Astrocyte (in vitro differentiated cells and primary cell): ENCODE results near the gene ZNF784. TPM values are rescaled to one million over a fixed set of nuclear protein-coding genes. Genes with fewer than 3 reads are reported as not detected.

Source experiments
- DNase-seq: peaks from one replicate; pipeline ENCODE4 v3.0.0-alpha.2; 2010; ENCODE audit warnings: low read depth
- FAIRE-seq: peaks from 2 replicates; lab custom pipeline; 2011; peaks lifted over from hg19 to GRCh38; lab: Jason Lieb, UNC
- H2AFZ ChIP-seq: 2 replicates; pipeline ENCODE4 v1.6.0; 2012; ENCODE audit warnings: low read depth, low read length, inconsistent platforms
- H3K27ac ChIP-seq: 2 replicates; pipeline ENCODE4 v1.5.1; 2011; ENCODE audit warnings: low read depth, low read length, inconsistent platforms
- H3K27me3 ChIP-seq: 2 replicates; pipeline ENCODE4 v1.6.0; 2011; ENCODE audit warnings: low read length, inconsistent platforms; ENCODE audit not compliant: insufficient read depth
- H3K36me3 ChIP-seq: 2 replicates; pipeline ENCODE4 v1.5.1; 2011; ENCODE audit warnings: low read length, inconsistent platforms; ENCODE audit not compliant: insufficient read depth
- H3K4me1 ChIP-seq: 2 replicates; pipeline ENCODE4 v1.5.1; 2011; ENCODE audit warnings: low read length, inconsistent platforms; ENCODE audit not compliant: insufficient read depth
- H3K4me2 ChIP-seq: 2 replicates; pipeline ENCODE4 v1.6.0; 2012; ENCODE audit warnings: low read length, inconsistent platforms
- H3K4me3 ChIP-seq: 2 replicates; pipeline ENCODE4 v1.5.1; 2011; ENCODE audit warnings: low read depth, mild to moderate bottlenecking, low read length, inconsistent platforms; ENCODE audit not compliant: insufficient read depth
- H3K79me2 ChIP-seq: 2 replicates; pipeline ENCODE4 v1.6.0; 2012; ENCODE audit warnings: mild to moderate bottlenecking, low read length, inconsistent platforms; ENCODE audit not compliant: insufficient read depth
- H3K9ac ChIP-seq: 2 replicates; pipeline ENCODE4 v1.6.0; 2012; ENCODE audit warnings: mild to moderate bottlenecking, low read length, inconsistent platforms
- H3K9me3 ChIP-seq: 2 replicates; pipeline ENCODE4 v1.5.1; 2012; ENCODE audit warnings: low read depth, mild to moderate bottlenecking, low read length, inconsistent platforms; ENCODE audit not compliant: insufficient read depth
- H4K20me1 ChIP-seq: 2 replicates; pipeline ENCODE4 v1.6.0; 2012; ENCODE audit warnings: low read length, inconsistent platforms; ENCODE audit not compliant: insufficient read depth
- H3K27ac Mint-ChIP-seq: one replicate; pipeline ENCODE4 v1.8.0; 2021; ENCODE audit warnings: mild to moderate bottlenecking, mixed read lengths; ENCODE audit not compliant: unreplicated experiment
- H3K27me3 Mint-ChIP-seq: one replicate; pipeline ENCODE4 v1.8.0; 2021; ENCODE audit warnings: low read depth, mixed read lengths; ENCODE audit not compliant: unreplicated experiment
- H3K36me3 Mint-ChIP-seq: one replicate; pipeline ENCODE4 v1.8.0; 2021; ENCODE audit warnings: low read depth, mixed read lengths; ENCODE audit not compliant: unreplicated experiment
- H3K4me1 Mint-ChIP-seq: one replicate; pipeline ENCODE4 v1.8.0; 2021; ENCODE audit warnings: low read depth, mixed read lengths; ENCODE audit not compliant: unreplicated experiment
- H3K4me3 Mint-ChIP-seq: one replicate; pipeline ENCODE4 v1.8.0; 2021; ENCODE audit warnings: mild to moderate bottlenecking, moderate library complexity, mixed read lengths; ENCODE audit not compliant: unreplicated experiment
- H3K9me3 Mint-ChIP-seq: one replicate; pipeline ENCODE4 v1.8.0; 2021; ENCODE audit warnings: mild to moderate bottlenecking, mixed read lengths; ENCODE audit not compliant: unreplicated experiment
- CTCF ChIP-seq: IDR thresholded peaks from 2 replicates; pipeline ENCODE4 v1.5.1; 2011; ENCODE audit warnings: low read depth, mild to moderate bottlenecking, inconsistent platforms, low read length, moderate library complexity; ENCODE audit not compliant: insufficient read depth
- EZH2 ChIP-seq: IDR thresholded peaks from 2 replicates; pipeline ENCODE4 v1.6.1; 2012; ENCODE audit warnings: mild to moderate bottlenecking, low read length, inconsistent platforms; ENCODE audit not compliant: insufficient read depth
- total RNA-seq: library from RNA; stranded (reverse); gene quantifications from 2 replicates; pipeline ENCODE4 v1.2.1, GENCODE V29; 2021

Gene ZNF784
- total RNA-seq, 1 donor from 2014 or later = 5.3 TPM

DNA sequence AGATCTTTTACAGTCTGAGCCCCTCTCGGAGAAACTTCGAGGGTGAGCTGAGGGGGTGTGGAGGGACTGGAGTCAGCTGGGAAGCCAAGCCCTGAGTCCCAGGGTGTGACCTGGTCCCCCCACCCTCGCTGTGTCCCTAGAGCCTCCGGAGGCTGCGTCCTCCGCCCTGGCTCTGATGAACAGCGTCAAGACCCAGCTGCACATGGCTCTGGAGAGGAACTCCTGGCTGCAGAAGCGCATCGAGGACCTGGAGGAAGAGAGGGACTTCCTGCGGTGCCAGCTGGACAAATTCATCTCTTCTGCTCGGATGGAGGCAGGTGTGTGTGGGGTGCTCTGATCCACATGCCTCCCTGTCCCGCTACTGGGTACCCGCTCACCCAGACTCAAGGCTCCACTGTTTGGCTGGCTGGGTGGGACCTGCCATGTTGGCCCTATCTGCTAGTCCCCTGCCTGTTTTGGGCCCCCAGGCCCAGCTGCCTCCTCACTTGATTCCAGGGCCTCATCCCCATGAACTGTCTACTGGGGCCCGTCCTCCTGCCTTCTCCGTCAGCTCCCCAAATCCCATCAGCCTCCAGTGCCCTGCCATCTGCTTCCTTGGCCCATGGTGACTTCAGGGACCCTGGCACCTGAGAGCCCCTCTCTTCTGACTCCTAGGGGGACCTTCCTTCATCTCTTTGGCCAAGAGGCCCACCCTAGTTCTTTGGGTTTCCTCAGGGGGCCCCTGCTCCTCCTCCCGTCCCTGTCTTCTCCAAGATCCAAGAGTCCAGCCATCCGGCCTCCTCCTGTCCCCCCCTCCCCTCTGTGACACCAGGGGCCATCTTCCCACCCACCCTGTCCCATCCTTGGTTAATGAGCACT, 25.1 kb upstream of the ZNF784 start:
- H4K20me1 ChIP-seq = peaks cover 16% of the 10 kb centered on the region
- no peaks in the 10 kb centered on the region for H3K27me3 ChIP-seq
- FAIRE-seq (no peak), DNase-seq (no peak)
- peaks cover 8% of the 10 kb centered on the region for H3K36me3 ChIP-seq
- H3K9me3 ChIP-seq = no peaks in the 10 kb centered on the region
- peaks cover 16% of the 10 kb centered on the region for H3K4me1 ChIP-seq
- peak overlapping the region; percentile 85 for H3K9ac ChIP-seq
- peak overlapping the region; percentile 83 for H3K4me3 Mint-ChIP-seq
- H3K27ac Mint-ChIP-seq = no peak overlapping the region
- H3K9me3 Mint-ChIP-seq = no peaks in the 10 kb centered on the region
- no peaks in the 10 kb centered on the region for H3K27me3 Mint-ChIP-seq
- H3K36me3 Mint-ChIP-seq = peaks cover 16% of the 10 kb centered on the region
- H3K4me1 Mint-ChIP-seq = peaks cover 9% of the 10 kb centered on the region
- peak overlapping the region; percentile 96 for H3K4me2 ChIP-seq
- no peak overlapping the region for H2AFZ ChIP-seq
- TF ChIP-seq CTCF = no peak
- no peak for TF ChIP-seq EZH2
- no peak overlapping the region for H3K27ac ChIP-seq
- H3K79me2 ChIP-seq = peaks cover 25% of the 10 kb centered on the region
- no peak overlapping the region for H3K4me3 ChIP-seq

- no peak overlapping the region for H3K27ac ChIP-seq
- Mint-ChIP-seq H3K36me3 (peaks cover 16% of the 10 kb centered on the region), H3K4me1 (peaks cover 9% of the 10 kb centered on the region), H3K9me3 (no peaks in the 10 kb centered on the region), H3K27me3 (no peaks in the 10 kb centered on the region), H3K27ac (peak overlapping the region; percentile 12), H3K4me3 (peak overlapping the region; percentile 83)
- peaks cover 9% of the 10 kb centered on the region for H3K36me3 ChIP-seq
- H2AFZ ChIP-seq = peak overlapping the region; percentile 85
- peak overlapping the region; percentile 85 for H3K9ac ChIP-seq
- DNase-seq (no peak), FAIRE-seq (no peak)
- H3K4me3 ChIP-seq = peak overlapping the region; percentile 75
- peak overlapping the region; percentile 96 for H3K4me2 ChIP-seq
- no peaks in the 10 kb centered on the region for H3K27me3 ChIP-seq
- H4K20me1 ChIP-seq = peaks cover 20% of the 10 kb centered on the region
- H3K9me3 ChIP-seq = no peaks in the 10 kb centered on the region
- H3K79me2 ChIP-seq = peaks cover 32% of the 10 kb centered on the region
- H3K4me1 ChIP-seq = peaks cover 20% of the 10 kb centered on the region
- TF ChIP-seq EZH2 (no peak), CTCF (no peak)
Observed at GRCh38 chr19:55648585-55649267, 24.4 kb upstream of the ZNF784 start.
